Stimulated activated CD8-positive, alpha-beta memory T cell treated with anti-CD3 and anti-CD28 coated beads, Interleukin-12 subunit alpha, Interleukin-12 subunit beta, amount 100 ng/mL, for 4 hours (primary cell): ENCODE data around the gene A3GALT2.

Experiments used
- DNase-seq: peaks from one replicate; pipeline ENCODE4 v3.0.0-alpha.2; 2020; ENCODE audit warnings: low read depth

Gene A3GALT2

DNA sequence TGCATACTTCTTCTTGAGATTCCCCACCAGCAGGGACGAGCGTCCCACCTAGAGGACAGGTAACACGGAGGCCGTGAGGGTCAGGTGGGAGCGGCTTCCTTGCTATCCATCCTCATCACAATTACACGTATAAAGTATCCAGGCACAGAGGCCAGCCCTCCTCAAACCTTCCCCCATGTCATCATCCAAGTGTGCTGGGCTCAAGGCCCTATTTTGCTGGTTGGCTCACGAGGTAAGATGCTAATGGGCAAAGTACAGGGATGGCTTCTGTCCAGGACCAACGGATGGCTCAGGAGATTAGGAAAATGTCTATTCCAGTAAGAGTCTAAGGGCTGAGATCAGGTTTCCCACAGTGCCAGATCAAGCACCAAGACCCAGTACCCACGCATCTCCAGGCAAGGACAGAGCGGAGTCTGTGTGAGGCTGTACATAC, 11.5 kb upstream of the A3GALT2 start:
- DNase-seq, result no peak

DNA sequence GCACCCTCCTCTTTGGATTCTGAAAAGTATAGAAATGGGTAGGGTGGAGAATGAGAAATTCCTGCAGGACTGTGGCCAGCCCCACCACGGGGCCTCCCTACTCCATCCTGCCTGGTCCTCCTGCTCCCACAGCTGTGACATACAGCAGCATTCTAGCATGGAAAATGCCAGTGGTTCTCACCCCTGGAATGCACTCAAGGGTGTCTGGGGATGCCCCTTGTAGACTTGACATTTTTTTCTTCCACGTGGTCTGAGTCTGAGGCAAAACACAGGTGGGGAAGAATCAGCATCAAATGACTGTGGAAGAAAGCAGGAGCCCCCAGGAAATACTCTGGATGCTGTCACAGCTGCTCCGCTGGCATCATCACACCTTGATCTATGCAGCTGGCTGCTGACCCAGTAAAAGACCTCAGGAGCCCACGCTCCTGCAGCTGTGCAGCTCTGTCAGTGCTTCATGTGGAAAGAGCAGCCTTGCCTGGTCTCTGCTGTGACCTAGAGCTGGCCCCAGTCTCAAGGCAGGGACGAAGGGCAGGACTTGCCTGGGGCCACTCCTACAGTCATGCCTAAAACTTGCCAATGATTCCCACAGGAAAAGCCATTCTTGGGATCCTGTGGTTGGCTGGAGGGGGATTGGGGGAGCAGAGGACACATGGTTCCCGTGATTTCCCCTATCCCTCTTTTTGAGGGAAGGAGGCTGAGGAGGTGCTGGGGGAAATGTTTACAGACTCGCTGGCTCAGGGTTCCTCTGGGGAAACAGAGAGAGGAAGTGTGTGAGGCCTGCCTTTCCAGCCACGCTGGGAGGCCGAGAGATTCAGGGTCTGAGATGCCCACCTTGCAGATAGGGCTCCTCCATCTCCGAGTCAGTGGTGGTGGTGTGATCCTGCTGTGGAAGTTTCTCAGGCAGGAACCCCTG, 10.8 kb upstream of the A3GALT2 start:
- DNase-seq, result no peak

DNA sequence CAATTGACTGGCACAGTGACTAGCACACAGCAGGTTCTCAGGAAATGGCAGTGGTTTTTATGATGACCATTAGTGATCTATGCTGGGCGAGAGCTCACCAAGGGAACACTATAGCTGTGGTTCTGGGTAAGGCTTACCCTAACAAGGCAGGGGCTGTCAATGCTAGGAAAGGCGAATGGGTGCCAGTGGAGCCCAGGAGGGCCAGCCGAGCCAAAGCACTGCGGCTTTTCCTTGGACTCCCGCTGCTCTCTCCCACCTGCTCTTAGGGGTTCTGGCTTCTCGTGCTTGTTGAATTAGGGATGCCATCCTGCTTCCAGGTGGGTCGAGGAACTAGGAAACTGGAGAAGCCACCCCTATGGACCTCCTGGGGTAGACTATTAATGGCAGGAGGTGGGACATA, 10.0 kb upstream of the A3GALT2 start:
- DNase-seq, result no peak

DNA sequence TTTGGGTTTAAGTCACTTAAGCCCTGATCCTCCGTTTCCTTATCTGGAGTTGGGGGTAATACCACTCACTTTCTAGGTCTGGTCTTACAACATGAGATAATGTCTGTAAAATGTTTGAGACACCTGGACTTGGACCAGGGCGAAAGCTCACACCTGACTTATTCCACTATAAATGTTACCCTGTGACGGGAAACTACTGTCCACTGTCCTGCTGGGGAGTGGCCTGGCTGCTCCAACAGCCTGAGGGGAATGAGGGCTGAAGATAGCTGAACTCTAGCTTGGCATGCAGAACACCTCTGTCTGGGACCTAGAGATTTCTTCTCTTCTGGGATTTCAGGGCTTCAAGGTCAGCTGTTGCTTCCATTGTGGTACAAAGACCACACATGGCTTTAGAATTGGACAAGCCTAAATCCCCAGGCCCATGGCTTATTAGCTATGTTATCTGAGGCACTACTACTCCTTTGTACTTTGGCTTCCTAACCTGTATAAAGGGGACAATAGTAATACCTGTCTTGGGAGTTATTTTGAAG, 9.5 kb upstream of the A3GALT2 start:
- no peak for DNase-seq

DNA sequence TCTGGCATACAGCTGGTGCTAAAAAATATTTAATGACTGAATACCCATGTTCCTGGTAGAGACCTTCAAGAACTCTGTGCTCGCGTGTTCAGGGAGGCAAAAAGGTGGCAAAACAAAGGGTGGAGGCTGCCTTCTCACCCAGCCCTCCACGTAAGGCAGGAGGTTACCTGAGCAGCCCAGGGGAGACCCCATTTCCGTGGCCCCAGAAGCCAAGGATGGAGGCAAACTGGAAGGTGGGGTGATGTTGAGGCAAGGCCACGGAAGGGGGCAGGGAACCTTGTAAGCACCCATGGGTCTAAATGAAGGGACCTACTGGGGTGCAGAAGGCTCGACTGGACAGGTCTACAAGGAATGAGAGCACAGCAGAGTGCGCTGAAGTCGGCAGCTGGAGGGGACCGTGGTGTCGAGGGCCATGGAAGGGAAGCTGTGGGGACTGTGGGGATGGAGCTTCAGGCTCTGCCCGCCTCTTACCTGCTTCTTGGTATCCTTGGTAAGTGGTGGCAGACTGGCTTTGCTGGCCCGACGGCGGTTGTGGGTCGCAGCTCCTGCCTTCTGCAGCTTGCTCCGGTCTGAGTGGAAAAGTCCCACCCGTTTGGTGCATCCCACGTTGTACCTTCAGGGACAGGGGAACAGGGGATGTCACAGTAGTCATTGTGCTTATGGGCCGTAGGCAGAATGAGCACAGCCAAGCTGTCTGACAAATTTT, 8.9 kb upstream of the A3GALT2 start:
- no peak for DNase-seq

DNA sequence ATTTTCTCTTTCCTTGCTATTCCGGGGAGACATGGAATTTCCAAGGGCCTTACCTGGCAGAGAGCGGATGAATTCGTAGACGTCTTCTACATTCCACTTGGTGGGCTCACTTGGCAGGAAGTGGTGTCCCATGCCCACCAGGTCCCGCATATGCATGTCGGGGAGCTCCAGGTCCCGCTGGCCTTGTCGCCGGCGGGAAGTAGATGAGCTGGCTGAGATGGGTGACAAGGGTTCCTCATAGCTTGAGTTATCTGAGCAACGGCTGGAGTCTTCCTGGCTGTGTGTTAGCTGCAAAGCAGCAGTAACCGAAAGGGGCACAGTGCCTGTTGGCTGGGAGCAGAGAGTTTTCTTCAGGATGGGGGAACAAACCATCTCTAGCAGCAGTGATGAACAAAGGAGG, 7.9 kb upstream of the A3GALT2 start:
- DNase-seq, result no peak

DNA sequence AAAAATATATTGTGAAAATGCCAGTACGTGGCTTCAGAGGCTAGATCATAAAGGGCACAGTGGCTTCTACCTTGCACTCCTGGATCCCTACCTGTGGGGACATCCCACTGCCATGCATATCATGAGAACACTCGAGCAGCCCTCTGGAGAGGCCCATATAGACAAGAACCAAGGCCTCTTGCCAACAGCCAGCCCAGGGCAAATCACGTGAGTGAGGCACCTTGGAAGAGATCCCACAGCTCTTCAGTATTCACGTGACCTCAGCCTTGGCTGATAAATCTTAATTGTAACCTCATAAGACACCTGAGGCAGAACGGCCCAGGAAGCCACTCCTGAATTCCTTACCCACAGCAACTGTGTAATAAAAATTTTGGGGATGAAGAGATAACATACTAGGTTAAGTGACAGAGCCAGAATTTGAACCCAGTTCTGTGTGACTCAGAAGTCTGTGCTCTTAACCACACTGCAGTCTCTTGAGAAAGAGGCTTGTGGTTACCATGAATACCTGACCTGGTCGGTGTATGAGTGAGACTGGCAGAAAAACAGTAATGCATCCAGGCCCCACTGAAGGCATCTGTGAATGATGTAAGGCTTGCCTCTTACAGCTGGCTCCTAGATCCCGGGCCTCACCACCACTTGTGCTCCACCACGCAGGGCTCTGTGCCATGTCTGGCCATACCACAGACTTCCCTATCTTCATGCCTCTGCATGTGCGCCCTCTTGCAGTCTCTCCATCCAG, 6.9 kb upstream of the A3GALT2 start:
- DNase-seq, result no peak

DNA sequence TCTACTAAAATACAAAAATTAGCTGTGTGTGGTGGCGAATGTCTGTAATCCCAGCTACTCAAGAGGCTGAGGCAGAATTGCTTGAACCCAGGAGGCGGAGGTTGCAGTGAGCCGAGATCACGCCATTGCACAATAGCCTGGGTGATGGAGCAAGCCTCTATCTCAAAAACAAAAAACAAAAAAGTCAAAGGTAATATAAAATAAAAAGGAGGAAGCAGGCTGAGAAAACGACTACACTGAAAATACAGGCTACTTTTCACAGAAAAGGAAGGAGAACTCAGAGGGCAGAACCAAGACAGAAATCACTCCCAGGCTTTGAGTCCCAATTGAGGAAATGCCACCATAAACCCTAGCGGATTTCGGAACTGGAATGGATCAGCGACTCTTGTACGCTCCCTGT, 5.9 kb upstream of the A3GALT2 start:
- DNase-seq, result no peak

DNA sequence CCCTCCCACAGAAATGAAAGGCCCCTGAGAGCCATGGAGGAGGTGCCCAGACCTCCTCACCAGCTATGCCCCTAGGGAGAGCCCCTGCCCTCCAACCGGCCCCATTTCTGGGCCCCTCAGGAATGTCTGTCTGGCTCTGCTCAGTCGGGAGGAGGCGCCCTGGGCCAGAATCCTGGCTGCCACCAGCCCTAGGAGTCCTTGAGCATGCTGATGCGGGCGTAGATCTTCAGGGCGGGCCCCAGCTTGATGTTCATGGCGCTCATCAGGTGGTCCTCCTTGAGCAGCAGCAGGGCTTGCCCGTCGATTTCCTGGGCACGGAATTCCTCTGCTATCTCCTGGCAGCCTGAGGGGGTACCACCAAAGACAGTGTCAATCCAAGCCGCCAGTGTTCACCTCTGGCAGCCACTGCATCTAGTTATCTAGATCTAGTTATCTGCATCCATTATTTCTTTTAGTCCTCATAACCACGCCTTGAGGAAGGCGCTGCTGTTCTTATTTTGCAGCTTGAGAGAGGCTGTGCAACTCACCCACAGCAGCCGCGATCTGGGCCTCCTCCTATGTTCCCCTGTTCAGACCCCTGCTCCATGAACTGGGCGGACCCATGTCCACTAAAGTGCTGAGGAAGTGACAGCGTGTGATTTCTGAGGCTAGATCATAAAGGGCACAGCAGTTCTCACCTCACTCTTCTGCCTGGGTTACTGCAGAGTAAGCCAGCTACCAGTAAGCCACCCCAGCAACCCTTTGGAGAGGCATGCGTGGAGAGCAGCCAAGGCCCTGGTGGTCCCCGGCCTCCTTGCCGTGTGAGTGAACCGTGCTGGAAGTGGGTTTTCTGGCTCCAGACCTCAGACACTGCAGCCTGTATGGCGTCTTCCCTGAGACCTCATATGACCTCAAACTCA, 4.0 kb upstream of the A3GALT2 start:
- DNase-seq, result no peak

DNA sequence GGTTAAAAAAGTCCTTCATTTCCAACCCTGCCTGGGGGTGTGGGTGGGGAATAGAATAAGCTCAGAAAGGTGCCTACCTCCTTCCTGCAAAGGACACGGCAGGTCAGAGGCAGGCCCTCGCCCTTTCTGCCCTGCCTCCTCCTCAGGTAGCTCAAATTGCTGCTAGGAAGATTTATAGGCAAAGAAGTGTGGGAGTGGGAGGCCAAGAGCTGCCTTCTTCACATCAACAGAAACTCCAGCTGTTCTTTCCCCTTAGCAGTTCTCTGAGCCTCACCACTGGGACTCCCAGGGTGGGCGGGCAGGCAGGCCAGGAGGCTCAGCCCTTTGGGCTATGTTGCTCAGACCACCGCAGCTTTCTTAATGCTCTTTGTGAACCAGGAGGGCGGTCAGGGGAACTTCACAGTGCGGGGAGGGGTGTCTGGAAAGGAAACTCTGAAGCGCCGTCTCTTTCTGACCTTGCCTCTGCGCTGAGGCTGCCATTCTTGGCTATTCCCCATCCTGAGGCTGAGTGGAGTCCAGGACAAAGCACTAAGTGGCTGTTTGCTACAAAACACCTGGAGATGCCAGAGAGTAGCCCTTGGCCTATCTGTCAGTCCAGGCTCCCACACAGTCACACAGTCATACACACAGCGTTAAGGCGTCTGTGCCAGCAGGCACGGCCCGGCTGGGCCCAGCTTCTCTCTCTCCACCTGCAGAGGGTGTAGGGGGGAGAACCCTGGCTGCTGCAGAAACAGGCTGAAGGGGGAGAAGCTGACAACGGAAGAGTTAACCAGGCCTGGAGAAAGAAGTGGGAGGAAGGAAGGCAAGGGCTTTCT, 3.0 kb upstream of the A3GALT2 start:
- no peak for DNase-seq

DNA sequence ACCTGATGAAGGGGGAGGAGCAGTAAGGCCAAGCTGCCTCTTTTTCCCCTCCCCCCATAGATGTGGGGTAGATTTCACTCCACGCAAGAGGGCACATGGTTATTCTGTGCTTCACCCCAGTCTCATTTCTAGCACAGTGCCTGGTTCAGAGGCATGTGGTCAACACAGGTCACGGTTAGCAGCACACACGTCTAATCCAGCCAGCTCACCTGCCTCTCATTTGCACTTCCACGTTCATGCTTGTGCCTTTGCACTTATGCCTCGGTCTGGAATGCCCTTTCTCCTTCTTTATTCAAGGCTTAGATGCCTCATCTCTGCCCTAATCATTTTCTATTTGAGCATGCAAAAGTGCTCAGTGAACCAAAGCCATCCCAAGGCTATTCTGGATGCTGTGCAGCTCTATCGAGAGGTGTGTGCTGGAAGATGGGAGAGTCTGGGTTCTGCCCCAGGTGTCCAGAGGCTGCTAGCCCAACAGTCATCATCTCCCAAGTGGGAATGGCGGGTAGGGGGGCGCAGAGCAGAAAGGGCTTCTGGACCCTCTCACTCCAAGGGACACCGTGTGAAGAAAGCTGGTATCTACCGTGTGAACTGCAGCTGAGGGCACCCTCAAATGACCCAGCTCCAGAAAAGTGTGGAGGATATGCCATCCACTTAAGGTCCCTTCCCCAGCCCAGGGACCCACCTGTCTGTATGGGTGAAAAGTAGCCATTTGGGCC, 2.1 kb upstream of the A3GALT2 start:
- DNase-seq, result no peak

DNA sequence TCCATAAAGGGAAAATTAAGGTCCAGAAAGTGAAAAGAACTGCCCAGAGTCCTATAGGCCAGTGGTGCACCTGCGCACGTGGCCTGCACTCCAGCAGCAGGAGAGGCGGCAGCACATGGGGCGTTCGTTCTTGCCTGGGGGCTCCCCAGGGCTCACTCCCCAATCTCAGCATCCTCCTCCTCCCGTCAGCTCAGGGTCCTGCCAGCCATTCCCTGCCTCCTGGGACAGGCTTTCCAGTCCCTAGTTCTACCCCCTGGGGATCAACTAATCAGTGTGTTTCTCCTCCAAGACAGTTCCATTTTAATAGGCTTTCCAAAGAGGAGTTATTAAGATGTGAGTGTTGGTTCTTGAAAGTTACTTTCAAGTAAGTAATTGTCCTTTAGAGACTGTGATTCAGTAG, 1.2 kb upstream of the A3GALT2 start:
- no peak for DNase-seq

DNA sequence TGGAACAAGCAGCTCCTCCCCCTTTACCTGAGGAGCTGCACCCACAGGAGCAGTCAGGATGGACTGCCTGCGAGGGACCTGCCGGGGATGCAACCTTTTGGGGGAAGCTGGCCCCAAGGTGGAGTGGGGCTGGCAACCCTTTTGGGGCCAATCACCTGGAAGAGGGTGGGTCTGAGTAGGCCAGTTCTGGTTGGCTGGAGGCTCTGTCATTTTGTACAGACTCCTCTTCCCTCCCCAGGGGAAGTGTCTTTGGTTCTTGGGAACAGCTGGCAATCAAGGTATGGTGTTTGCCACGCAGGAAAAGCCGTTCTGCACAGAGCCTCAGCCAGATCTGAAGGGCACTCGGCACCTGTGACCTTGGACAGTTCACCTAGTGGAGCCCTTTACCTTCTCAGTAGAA, 280 bp upstream of the A3GALT2 start:
- no peak for DNase-seq

DNA sequence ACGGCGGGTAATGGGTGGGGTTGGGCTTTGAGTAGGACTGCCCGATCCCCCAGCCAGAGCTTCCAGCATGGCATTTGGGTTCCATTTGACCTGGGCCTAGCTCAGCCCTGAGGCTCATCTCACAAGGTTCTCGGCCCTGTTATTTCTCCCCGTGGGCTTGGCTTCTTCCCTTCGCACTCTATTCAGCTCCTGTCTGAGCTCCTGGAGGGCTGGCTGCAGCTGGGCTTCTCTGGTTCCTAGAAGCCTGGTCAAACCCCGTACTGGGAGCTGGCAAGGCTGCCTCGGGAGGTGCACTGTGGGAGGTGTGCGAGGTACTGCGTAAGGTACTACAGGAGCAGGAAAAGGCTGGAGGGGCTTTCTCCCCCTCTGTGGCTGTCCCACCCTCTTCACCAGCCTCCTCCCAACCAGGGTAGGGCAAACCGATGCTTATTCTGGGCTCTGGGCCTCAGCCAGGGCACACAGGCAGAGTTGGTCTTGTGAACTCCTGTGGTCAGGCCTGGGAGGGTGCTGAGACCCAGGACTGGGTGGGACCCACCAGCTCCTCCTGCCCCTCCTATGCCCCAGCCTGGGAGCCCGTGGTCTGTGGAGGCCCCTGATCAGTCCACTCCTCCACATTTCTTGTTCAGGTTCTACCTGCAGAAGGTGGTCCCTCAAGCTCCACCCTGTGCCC, 814 bp downstream of the A3GALT2 start:
- DNase-seq, result no peak

DNA sequence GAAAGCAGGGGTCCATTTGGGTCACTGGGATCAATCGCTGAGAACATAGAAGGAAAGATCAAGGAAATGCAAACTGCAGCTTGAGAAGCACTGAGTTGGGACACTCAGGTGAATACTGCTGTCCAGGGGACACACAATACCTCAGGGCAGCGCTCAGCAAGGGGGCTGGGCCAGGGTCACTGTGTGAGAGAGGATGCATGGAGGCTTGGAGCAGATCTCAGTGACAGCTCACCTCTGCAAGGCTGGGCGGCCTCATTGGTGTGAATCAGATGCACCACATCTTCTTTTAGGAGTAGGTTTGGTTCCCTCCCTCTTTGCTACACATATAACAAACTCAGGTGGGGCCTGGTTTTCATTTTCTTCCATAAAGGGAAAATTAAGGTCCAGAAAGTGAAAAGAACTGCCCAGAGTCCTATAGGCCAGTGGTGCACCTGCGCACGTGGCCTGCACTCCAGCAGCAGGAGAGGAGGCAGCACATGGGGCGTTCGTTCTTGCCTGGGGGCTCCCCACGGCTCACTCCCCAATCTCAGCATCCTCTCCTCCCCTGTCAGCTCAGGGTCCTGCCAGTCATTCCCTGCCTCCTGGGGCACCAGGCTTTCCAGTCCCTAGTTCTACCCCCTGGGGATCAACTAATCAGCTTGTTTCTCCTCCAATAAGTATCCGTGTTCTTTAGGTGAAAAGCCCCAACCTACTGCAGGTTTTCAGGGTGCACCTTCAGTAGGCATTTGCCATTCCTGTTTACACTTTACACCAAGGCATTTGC, 1.5 kb downstream of the A3GALT2 start:
- no peak for DNase-seq

DNA sequence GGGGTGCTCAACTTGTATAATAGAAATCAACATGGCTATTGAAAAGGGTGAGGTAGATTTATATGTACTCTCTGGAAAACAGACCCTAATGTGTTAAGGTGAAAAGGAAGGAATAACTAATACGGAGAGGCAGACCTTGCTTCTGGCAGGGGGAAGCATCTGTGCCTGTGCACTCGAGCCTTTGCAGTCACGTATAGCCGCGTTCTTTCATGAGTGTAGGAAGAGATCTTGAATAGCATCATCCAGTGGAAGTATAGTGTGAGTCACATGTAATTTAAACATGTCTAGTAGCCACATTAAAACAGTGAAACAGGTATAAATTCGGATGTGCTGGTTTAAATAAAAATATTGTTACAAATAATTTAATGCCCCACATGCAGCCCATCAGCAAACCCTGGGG, 3.0 kb downstream of the A3GALT2 start:
- DNase-seq, result no peak

DNA sequence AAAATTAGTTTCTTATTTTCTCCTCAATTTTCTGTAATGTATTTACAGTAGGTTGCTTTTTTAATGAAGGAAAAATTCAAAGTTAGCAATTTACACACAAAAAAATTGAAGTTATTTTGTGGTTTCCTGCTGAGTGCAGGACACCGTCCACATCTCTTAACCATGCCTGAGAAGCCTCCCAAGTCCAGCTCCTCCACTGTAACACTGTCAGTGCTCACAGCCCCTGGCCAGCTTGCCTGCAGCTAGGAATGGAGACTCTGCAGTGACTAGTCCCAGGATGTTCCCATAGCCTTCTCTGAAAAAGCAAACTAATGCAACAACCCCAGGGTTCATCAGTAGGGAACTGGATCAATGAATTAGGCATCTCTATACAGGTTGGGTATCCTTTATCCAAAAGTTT, 3.5 kb downstream of the A3GALT2 start:
- no peak for DNase-seq

DNA sequence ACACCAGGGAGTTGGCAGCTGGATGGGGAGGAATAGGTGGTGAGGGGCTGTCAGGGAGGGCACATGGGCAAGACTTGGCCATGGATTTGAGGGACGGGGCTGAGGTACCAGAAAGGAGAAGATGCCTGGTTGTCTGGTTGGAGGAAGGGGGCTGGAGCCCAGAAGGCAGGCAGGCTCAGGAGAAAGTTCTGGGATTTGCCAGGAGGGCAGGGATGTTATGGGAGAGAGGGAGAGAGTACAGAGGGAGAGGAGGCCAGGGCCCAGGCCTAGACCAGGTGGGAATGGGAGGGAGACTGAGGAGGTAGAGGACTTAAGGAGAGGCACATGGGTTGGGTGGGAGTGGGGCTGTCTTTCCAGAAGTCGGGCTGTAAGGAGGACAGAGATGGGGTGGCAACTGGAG, 4.3 kb downstream of the A3GALT2 start:
- no peak for DNase-seq

DNA sequence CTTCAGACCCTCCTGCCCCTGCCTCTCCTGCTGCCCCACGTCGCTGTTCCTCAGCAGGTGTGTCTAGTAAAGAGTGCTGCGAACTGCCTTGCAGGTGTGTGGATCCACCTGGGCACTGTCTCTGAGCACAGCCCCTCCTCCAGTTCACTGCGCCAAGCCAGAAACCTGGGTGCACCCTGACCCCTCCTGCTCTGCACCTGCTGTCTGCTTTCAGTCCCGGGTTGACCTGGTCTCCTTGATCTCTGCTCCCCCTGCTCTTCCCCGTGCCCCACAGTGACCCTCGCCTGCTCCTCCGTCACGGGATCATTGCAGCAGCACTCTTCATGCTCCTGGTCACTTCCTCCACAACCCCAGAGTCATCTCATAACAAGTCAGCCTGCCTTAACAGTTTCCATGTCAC, 6.5 kb downstream of the A3GALT2 start:
- no peak for DNase-seq
